ENCODE measurements around the gene SGPL1.

The SGPL1 gene

GRCh38 chr10:70927189-70927943 lies 111.6 kb downstream of the SGPL1 start:
- no peak for DNase-seq

DNA sequence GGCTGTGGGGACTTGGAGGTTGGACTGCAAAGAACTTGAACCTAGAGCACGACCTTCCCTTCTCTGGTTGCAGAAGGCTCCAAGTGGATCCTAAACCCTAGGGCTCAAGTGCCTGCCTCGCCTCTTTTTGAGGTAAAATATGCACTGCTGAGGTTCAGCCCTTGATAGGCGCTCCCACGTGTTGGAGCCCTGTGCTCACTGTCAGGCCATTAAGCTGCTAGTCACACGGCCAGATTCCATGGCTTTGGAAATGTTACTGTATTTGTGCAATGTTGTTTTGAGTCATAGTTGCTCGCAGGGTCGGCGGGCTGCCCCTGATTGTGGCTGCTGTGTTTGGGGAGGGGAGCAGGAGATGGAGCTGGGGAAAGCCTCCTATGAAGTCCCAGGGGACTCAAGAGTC lies 112.4 kb downstream of the SGPL1 start:
- DNase-seq, result no peak

DNA sequence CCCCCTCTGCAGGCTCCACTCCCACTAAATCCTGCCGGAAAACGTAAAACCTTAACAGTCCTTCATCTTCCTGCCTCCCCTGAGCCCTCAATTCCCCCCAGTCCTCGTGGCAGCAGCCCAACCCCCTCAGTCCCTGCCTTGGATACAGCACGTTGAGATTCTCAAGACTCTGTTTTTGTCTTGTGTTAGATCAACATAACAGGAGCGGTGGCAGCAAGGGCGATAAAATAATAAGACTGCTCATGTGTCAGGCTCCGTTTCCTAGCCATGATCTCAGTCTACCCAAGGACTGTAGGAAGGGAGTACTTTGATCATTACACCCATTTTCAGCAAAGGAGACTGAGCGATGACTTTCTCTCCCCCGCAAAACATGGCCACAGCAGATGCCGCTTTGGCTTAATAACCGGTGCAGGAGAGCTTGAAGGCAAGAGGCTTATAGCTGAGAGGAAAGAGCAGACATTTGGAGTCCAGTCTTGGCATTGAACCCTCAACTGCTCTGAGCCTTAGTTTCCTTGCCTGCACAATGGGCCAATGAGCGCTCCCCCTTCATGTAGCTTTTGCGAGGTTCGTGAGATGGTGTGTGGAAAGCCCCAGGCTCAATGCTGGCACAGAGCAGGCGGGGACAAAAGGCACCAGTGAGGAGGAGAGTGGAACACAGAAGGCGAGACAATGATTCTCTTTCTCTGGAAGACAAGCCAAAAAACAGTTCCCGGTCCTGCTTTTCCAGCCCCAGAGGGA lies 114.7 kb downstream of the SGPL1 start:
- no peak for DNase-seq
